HepG2 (cell line): ENCODE results near the gene CAMK2G.

Experiments
- KAT2B ChIP-seq: fragments of 150-350 bp; IDR thresholded peaks from 2 replicates; pipeline ENCODE4 v1.6.1; 2014; ENCODE audit warnings: low read depth, low read length, borderline replicate concordance
- MTF1 ChIP-seq: sonication (generic); formaldehyde crosslinking; IDR thresholded peaks from 2 replicates; pipeline ENCODE4 v1.5.0; 2020; ENCODE audit warnings: missing genetic modification reagents
- POLR2G ChIP-seq: fragments of 200-400 bp; formaldehyde crosslinking; IDR thresholded peaks from 2 replicates; pipeline ENCODE4 v1.6.1; 2018; ENCODE audit warnings: mild to moderate bottlenecking, low read depth, low read length, moderate library complexity
- PTBP1 ChIP-seq: fragments of 200-400 bp; formaldehyde crosslinking; IDR thresholded peaks from 2 replicates; pipeline ENCODE4 v1.6.1; 2018; ENCODE audit warnings: low read length, low read depth; ENCODE audit not compliant: poor library complexity, severe bottlenecking
- TEAD2 ChIP-seq: sonication (generic); formaldehyde crosslinking; IDR thresholded peaks from 2 replicates; pipeline ENCODE4 v1.9.0; 2021; ENCODE audit warnings: missing genetic modification reagents
- ZNF292 ChIP-seq: sonication (generic); formaldehyde crosslinking; IDR thresholded peaks from 2 replicates; pipeline ENCODE4 v1.8.1; 2022; ENCODE audit warnings: mild to moderate bottlenecking, low read depth, missing genetic modification reagents, borderline replicate concordance
- ZNF44 ChIP-seq: sonication (generic); formaldehyde crosslinking; IDR thresholded peaks from 2 replicates; pipeline ENCODE4 v1.5.1; 2020; ENCODE audit warnings: mild to moderate bottlenecking, missing genetic modification reagents
- ZNF883 ChIP-seq: sonication (generic); formaldehyde crosslinking; IDR thresholded peaks from 2 replicates; pipeline ENCODE4 v1.5.1; 2020; ENCODE audit warnings: mild to moderate bottlenecking, missing genetic modification reagents; ENCODE audit errors: not compliant biosample characterization
- TF ChIP-seq, protein P1 (sequence below): fragments of 450-650 bp; IDR thresholded peaks from 2 replicates; pipeline ENCODE4 v1.6.1; 2016
- TF ChIP-seq, protein P2 (sequence below): sonication (generic); formaldehyde crosslinking; IDR thresholded peaks from 2 replicates; pipeline ENCODE4 v1.5.0; 2020; ENCODE audit warnings: mild to moderate bottlenecking, missing genetic modification reagents, moderate library complexity

DNA sequence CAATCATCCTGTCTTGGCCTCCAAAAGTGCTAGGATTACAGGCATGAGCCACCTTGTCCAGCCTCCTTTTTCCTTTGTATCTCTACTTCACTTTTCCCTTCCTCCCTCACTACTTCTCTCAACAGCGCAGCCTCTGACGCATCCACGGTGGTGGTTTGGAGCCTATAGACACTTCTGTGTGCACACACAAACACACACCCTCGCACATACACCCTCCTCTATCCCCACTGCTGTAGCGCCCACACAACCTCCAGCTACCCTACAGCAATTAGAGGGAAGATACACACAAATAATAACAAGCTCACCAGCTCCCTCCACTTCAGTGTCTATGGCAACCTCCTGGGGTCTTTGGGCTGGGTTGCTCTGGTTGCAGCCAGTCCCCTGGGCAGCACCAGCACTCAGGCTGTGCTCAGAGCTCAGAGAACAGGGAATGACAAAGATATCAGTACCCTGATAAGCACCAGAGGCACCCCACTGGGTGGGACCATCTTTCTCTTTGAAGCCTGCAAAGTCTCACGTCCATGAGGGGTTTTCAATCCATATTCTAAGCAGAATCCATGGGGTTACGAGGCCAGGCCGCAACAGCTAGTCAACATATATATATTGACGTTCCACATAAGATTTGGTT is 3.3 kb upstream of the CAMK2G start:
- TF ChIP-seq ZNF44 (CRISPR knock-in tag) (no peak), MTF1 (no peak), KAT2B (no peak), ZNF292 (CRISPR knock-in tag) (no peak), ZNF883 (CRISPR knock-in tag) (no peak), PTBP1 (no peak), TEAD2 (no peak), POLR2G (no peak)
- TF ChIP-seq, protein P1, sequence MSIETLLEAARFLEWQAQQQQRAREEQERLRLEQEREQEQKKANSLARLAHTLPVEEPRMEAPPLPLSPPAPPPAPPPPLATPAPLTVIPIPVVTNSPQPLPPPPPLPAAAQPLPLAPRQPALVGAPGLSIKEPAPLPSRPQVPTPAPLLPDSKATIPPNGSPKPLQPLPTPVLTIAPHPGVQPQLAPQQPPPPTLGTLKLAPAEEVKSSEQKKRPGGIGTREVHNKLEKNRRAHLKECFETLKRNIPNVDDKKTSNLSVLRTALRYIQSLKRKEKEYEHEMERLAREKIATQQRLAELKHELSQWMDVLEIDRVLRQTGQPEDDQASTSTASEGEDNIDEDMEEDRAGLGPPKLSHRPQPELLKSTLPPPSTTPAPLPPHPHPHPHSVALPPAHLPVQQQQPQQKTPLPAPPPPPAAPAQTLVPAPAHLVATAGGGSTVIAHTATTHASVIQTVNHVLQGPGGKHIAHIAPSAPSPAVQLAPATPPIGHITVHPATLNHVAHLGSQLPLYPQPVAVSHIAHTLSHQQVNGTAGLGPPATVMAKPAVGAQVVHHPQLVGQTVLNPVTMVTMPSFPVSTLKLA = no peak
- TF ChIP-seq, protein P2, sequence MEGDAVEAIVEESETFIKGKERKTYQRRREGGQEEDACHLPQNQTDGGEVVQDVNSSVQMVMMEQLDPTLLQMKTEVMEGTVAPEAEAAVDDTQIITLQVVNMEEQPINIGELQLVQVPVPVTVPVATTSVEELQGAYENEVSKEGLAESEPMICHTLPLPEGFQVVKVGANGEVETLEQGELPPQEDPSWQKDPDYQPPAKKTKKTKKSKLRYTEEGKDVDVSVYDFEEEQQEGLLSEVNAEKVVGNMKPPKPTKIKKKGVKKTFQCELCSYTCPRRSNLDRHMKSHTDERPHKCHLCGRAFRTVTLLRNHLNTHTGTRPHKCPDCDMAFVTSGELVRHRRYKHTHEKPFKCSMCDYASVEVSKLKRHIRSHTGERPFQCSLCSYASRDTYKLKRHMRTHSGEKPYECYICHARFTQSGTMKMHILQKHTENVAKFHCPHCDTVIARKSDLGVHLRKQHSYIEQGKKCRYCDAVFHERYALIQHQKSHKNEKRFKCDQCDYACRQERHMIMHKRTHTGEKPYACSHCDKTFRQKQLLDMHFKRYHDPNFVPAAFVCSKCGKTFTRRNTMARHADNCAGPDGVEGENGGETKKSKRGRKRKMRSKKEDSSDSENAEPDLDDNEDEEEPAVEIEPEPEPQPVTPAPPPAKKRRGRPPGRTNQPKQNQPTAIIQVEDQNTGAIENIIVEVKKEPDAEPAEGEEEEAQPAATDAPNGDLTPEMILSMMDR (CRISPR knock-in tag) = no peak
